Cardiac muscle cell (in vitro differentiated cells and primary cell): ENCODE measurements around the gene ANP32B. TPM values are rescaled to one million over a fixed set of nuclear protein-coding genes. Genes with fewer than 3 reads are reported as not detected.
"Not testable (repeated sequence)": the region's sequence is repeated elsewhere in the genome, so short reads cannot be mapped to it uniquely, and the experiment has no call there.

Source experiments
- DNase-seq, 2 donors: peaks; one replicate each; pipeline versions ENCODE4 v3.0.0 to v3.0.0-alpha.2; 2010 to 2017; ENCODE audit warnings: low read depth in 1 of 2, low spot score in 1 of 2
- H3K27ac ChIP-seq: fragments of 200-600 bp; sonication (generic); 2 replicates; pipeline ENCODE4 v1.5.1; 2016
- H3K27me3 ChIP-seq: fragments of 200-600 bp; sonication (generic); 2 replicates; pipeline ENCODE4 v1.6.0; 2016; ENCODE audit warnings: control low read depth
- H3K36me3 ChIP-seq: fragments of 200-600 bp; sonication (generic); 2 replicates; pipeline ENCODE4 v1.5.1; 2016; ENCODE audit warnings: control low read depth
- H3K4me1 ChIP-seq: fragments of 200-600 bp; sonication (generic); 2 replicates; pipeline ENCODE4 v1.8.1; 2017; ENCODE audit warnings: low read depth, mild to moderate bottlenecking, mixed run types
- H3K4me3 ChIP-seq: fragments of 200-600 bp; sonication (generic); 2 replicates; pipeline ENCODE4 v1.5.1; 2016; ENCODE audit warnings: mild to moderate bottlenecking
- H3K9me3 ChIP-seq: fragments of 200-600 bp; sonication (generic); 2 replicates; pipeline ENCODE4 v1.5.1; 2017; ENCODE audit warnings: low read depth, mild to moderate bottlenecking, control low read depth
- CTCF ChIP-seq: IDR thresholded peaks from 2 replicates; pipeline ENCODE4 v1.5.1; 2012; ENCODE audit warnings: low read depth, mild to moderate bottlenecking, low read length
- polyA plus RNA-seq: library from polyadenylated mRNA; unstranded; fragments of >200 nt; fragmentation: Nextera tagmentation; extraction: Ambion mirVana; gene quantifications from 2 replicates; pipeline ENCODE4 v1.2.1, GENCODE V29; 2016
- total RNA-seq: library from RNA; depleted of rRNA; stranded (reverse); fragments of >200 nt; gene quantifications from 2 replicates; pipeline ENCODE4 v1.2.3, GENCODE V29; 2016

The ANP32B gene
- total and polyA plus RNA-seq, 2 experiments from 2014 or later, result 27.2 to 77.5 TPM

- Histone ChIP-seq H3K4me1 (no peaks in the 10 kb centered on the region), H3K9me3 (no peaks in the 10 kb centered on the region), H3K27ac (no peak overlapping the region), H3K27me3 (peaks cover 88% of the 10 kb centered on the region), H3K4me3 (no peak overlapping the region), H3K36me3 (no peaks in the 10 kb centered on the region)
- DNase-seq, result no peak
- no peak for TF ChIP-seq CTCF
Observed at GRCh38 chr9:97969014-97969413, 14.1 kb upstream of the ANP32B start.

- no peak overlapping the region for H3K27ac ChIP-seq
- H3K4me1 ChIP-seq, result no peaks in the 10 kb centered on the region
- H3K36me3 ChIP-seq, result no peaks in the 10 kb centered on the region
- peaks cover 82% of the 10 kb centered on the region for H3K27me3 ChIP-seq
- TF ChIP-seq CTCF, result no peak
- no peak overlapping the region for H3K4me3 ChIP-seq
- DNase-seq, result no peak
- no peaks in the 10 kb centered on the region for H3K9me3 ChIP-seq
Observed at GRCh38 chr9:97970165-97970564, 13.0 kb upstream of the ANP32B start.

DNA sequence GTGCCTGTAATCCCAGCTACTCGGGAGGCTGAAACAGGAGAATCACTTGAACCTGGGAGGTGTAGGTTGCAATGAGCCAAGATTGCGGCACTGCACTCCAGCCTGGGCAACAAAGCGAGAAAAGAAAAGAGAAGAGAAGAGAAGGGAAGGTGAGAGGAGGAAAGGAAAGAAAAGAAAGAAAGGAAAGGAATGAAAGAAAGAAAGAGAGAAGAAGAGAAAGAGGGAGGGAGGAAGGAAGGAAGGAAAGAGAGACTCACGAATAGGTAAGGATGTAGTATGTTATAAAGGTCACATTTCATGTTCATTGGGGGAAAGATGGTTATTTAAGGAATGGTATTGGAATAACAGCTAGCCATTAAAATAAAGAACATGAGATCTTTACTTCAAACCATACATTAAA, 10.4 kb upstream of the ANP32B start:
- Histone ChIP-seq H3K9me3 (no peaks in the 10 kb centered on the region), H3K27me3 (peaks cover 76% of the 10 kb centered on the region), H3K27ac (no peak overlapping the region), H3K36me3 (no peaks in the 10 kb centered on the region), H3K4me3 (no peak overlapping the region), H3K4me1 (no peaks in the 10 kb centered on the region)
- DNase-seq, result no peak
- TF ChIP-seq CTCF, result no peak

DNA sequence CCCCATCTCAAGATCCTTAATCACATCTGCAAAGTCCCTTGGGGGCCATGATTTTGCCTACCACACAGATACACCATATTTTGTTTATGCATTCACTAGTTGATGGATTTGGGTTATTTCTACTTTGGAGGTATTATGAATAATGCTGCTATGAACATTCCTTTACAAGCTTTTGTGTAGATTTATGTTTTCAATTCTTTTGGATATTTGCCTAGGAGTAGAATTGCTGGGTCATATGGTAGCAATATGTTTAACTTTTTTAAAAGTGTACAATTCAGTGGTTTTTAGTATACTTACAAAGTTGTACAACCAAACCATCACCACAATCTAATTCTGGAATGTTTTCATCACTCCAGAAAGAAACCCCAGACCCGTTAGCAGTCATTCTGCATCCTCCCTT, 7.8 kb upstream of the ANP32B start:
- H3K27me3 ChIP-seq, result peaks cover 77% of the 10 kb centered on the region

GRCh38 chr9:97976633-97977032, 6.5 kb upstream of the ANP32B start:
- not testable (repeated sequence) for H3K36me3 ChIP-seq, DNase-seq, H3K9me3 ChIP-seq, H3K27ac ChIP-seq, H3K4me1 ChIP-seq, H3K4me3 ChIP-seq
- H3K27me3 ChIP-seq, result peaks cover 77% of the 10 kb centered on the region

More for the DNA sequence above, 7.8 kb upstream of the ANP32B start:
- H3K4me3 ChIP-seq, result no peak overlapping the region
- no peak for TF ChIP-seq CTCF
- no peak overlapping the region for H3K27ac ChIP-seq
- no peaks in the 10 kb centered on the region for H3K9me3 ChIP-seq
- no peak for DNase-seq
- H3K4me1 ChIP-seq, result no peaks in the 10 kb centered on the region
- no peaks in the 10 kb centered on the region for H3K36me3 ChIP-seq

DNA sequence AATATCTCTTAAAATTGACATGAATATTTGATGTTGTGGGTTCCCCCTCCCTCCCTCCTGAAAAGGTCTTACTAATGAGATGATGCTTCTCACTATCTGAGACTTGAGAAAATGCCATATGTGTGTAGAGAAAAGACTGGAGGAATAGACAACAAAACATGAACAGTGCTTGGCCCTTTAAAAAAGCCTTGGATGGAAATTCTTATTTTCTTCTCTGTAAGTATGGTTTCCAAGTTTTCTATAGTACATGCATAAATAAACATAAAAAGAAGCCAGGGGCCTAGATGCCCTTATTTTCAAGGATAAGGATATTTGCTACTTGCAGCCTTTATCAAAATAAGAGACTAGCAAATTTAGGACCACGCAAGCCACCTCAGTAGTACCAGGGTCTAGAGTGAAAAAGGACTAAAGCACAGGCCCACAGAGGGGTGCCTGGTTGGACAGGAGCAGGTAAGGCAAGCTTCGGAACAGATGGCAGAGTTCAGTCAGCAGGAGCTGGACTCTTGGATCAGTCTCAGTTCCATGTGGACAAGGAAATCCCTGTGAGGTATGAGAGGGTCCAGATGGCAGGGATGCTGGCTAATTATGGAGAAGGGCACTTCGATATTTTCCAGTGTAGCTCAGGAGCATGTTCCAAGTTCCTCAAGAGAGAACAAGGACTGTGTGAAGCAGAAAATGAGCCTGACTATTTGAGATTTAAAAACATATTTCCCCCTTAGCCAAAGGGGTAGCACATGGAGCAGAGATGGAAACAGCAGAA, 4.6 kb upstream of the ANP32B start:
- Histone ChIP-seq H3K27me3 (peaks cover 71% of the 10 kb centered on the region), H3K4me3 (no peak overlapping the region), H3K4me1 (no peaks in the 10 kb centered on the region), H3K9me3 (no peaks in the 10 kb centered on the region), H3K36me3 (no peaks in the 10 kb centered on the region), H3K27ac (no peak overlapping the region)
- TF ChIP-seq CTCF, result no peak
- DNase-seq, result no peak
